GM12892 (cell line): ENCODE measurements around the gene KIF5C.

Experiments
- POLR2A ChIP-seq: IDR thresholded peaks from 2 replicates; pipeline ENCODE4 v1.6.1; 2011; ENCODE audit warnings: low read depth, low read length, control low read depth
- POLR2AphosphoS5 ChIP-seq: IDR thresholded peaks from 2 replicates; pipeline ENCODE4 v1.6.1; 2011; ENCODE audit warnings: low read depth, low read length, control low read depth

- TF ChIP-seq POLR2A (no peak), POLR2AphosphoS5 (no peak)
Observed at GRCh38 chr2:148924514-148925178, 49.6 kb downstream of the KIF5C start.
